ENCODE results near the gene NFE2L1.

DNA sequence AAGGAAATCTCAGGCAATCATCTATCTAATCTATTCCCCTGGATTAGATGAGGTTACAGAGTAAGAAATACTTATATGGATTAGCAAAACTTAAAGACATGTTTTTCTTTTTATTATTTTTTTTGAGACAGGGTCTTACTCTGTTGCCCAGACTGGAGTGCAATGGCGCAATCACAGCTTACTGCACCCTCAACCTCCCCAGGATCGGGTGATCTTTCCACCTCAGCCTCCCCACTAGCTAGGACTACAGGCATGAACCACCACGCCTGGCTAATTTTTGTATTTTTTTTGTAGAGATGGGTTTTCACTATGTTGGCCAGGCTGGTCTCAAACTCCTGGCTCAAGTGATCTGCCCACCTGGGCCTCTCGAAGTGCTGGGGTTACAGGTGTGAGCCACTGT, 3.3 kb upstream of the NFE2L1 start:
- TF ChIP-seq, protein P1, sequence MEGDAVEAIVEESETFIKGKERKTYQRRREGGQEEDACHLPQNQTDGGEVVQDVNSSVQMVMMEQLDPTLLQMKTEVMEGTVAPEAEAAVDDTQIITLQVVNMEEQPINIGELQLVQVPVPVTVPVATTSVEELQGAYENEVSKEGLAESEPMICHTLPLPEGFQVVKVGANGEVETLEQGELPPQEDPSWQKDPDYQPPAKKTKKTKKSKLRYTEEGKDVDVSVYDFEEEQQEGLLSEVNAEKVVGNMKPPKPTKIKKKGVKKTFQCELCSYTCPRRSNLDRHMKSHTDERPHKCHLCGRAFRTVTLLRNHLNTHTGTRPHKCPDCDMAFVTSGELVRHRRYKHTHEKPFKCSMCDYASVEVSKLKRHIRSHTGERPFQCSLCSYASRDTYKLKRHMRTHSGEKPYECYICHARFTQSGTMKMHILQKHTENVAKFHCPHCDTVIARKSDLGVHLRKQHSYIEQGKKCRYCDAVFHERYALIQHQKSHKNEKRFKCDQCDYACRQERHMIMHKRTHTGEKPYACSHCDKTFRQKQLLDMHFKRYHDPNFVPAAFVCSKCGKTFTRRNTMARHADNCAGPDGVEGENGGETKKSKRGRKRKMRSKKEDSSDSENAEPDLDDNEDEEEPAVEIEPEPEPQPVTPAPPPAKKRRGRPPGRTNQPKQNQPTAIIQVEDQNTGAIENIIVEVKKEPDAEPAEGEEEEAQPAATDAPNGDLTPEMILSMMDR (conservative IDR thresholded peaks at IDR 0.05; ENCODE audit: low read length): no peak
- TF ChIP-seq EZH2phosphoT487 (IDR thresholded peaks at IDR 0.05; ENCODE audit: borderline replicate concordance): no peak
